Lower lobe of right lung (tissue), 2 donors: ENCODE results near the gene VEGFA. TPM values are rescaled to one million over a fixed set of nuclear protein-coding genes. Genes with fewer than 3 reads are reported as not detected.

Source experiments
- ATAC-seq, 2 donors: fragments of 200-7000 bp; cut with Tn5 transposase; one replicate each; pipeline ENCODE4 v1.9.1; 2020 to 2022; ENCODE audit warnings: mild to moderate bottlenecking in 2 of 2, moderate library complexity in 2 of 2
- DNase-seq: peaks from one replicate; pipeline ENCODE4 v3.0.0-alpha.2; 2020
- H3K27ac ChIP-seq: fragments of 200-600 bp; one replicate; pipeline ENCODE4 v1.8.0; 2022
- H3K27me3 ChIP-seq: fragments of 200-600 bp; one replicate; pipeline ENCODE4 v1.8.0; 2022; ENCODE audit warnings: low read depth
- H3K36me3 ChIP-seq: fragments of 200-600 bp; one replicate; pipeline ENCODE4 v1.8.0; 2022; ENCODE audit warnings: mild to moderate bottlenecking
- H3K4me1 ChIP-seq: fragments of 200-600 bp; one replicate; pipeline ENCODE4 v1.8.0; 2022
- H3K4me3 ChIP-seq: fragments of 200-600 bp; one replicate; pipeline ENCODE4 v1.8.0; 2022; ENCODE audit warnings: mild to moderate bottlenecking
- H3K9me3 ChIP-seq: fragments of 200-600 bp; one replicate; pipeline ENCODE4 v1.8.0; 2022
- intact Hi-C: fragments of 100-400 bp; cut with DNase I; formaldehyde crosslinking; loops from one replicate; pipeline ENCODE4 v1.11.0; 2022
- total RNA-seq: library from RNA; stranded (reverse); fragmentation: NEBNext Ultra II Directional; extraction: Animal tissue kit (Norgen Biotek cat#: 25700); gene quantifications from one replicate; pipeline ENCODE4 v1.2.1, GENCODE V29; 2021
- TF ChIP-seq, protein P1 (sequence below): fragments of 200-600 bp; IDR thresholded peaks from one replicate; pipeline ENCODE4 v1.8.0; 2022; ENCODE audit warnings: antibody characterized with exemption, mild to moderate bottlenecking
- donor health status: DM: no; HTN: yes; CAD: no; lungs with severe emphysema.

VEGFA gene
- total RNA-seq, 1 donor from 2014 or later: 196 TPM

DNA sequence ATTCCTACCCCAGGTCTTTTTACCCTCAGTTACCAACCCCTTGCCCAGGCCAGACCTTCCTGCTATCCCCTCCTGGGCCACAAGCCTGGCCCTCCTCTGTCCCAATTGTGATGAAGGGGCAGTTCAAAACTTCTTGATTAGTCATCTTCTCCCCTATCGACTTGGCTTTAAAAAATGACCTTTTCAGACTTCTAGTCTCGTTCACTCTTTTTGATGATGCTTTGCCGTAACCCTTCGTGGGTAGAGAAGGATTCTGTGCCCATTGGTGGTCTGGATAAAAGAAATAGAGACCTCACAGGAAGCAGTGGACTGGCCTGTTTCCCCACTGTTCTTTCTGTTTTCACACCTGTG is 5.5 kb downstream of the VEGFA start:
- Histone ChIP-seq H3K27ac (no peak overlapping the region), H3K4me3 (peak overlapping the region; percentile 91), H3K36me3 (peaks cover 41% of the 10 kb centered on the region), H3K27me3 (no peaks in the 10 kb centered on the region), H3K9me3 (no peaks in the 10 kb centered on the region), H3K4me1 (peaks cover 49% of the 10 kb centered on the region)
- intact Hi-C loops: loop anchor here (10.0 kb wide), 1 partner anchor 299 kb away; no protein-coding TSS in a partner anchor
- ATAC-seq (no peak), DNase-seq (no peak)
- TF ChIP-seq, protein P1, sequence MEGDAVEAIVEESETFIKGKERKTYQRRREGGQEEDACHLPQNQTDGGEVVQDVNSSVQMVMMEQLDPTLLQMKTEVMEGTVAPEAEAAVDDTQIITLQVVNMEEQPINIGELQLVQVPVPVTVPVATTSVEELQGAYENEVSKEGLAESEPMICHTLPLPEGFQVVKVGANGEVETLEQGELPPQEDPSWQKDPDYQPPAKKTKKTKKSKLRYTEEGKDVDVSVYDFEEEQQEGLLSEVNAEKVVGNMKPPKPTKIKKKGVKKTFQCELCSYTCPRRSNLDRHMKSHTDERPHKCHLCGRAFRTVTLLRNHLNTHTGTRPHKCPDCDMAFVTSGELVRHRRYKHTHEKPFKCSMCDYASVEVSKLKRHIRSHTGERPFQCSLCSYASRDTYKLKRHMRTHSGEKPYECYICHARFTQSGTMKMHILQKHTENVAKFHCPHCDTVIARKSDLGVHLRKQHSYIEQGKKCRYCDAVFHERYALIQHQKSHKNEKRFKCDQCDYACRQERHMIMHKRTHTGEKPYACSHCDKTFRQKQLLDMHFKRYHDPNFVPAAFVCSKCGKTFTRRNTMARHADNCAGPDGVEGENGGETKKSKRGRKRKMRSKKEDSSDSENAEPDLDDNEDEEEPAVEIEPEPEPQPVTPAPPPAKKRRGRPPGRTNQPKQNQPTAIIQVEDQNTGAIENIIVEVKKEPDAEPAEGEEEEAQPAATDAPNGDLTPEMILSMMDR: no peak

DNA sequence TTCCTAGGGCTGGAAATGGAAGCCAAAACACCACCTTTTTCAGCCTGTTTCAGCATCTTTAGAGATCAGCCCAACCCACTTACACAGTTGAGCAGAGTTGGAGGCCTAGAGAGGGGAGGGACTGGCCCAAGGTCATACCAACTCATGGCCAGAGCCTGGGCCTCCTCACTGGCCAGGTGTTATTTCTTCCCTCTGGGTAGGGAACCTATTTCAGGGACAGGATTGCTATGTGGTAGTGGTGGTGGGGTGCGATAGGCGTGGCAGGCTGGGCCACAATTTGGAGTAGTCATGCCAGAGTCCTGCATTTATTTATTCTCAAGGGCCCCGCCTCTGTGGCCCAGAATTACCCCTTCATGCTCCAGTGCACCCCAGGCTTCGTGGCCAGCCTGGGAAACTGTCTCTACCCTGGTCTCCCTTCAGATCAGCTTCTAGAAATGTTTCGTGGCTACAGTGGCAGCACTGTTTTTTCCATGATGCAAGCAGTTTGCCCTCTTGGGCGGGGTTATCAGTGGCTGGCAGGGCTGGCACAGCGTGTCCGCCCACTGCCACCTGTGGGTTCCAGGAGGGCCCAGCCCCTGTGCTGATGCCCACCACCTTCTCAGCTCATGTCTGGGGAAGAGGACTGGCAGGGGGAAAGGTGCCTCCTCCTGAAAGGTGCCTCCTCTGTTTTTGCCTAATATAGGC is 6.2 kb downstream of the VEGFA start:
- no peaks in the 10 kb centered on the region for H3K27me3 ChIP-seq
- ATAC-seq (no peak), DNase-seq (peak; percentile 32)
- no peak overlapping the region for H3K4me3 ChIP-seq
- H3K27ac ChIP-seq: no peak overlapping the region
- no peaks in the 10 kb centered on the region for H3K9me3 ChIP-seq
- TF ChIP-seq, protein P1: no peak
- H3K36me3 ChIP-seq: peaks cover 49% of the 10 kb centered on the region
- H3K4me1 ChIP-seq: peaks cover 49% of the 10 kb centered on the region
- intact Hi-C loops: loop anchor here (10.0 kb wide), 1 partner anchor 299 kb away; no protein-coding TSS in a partner anchor

DNA sequence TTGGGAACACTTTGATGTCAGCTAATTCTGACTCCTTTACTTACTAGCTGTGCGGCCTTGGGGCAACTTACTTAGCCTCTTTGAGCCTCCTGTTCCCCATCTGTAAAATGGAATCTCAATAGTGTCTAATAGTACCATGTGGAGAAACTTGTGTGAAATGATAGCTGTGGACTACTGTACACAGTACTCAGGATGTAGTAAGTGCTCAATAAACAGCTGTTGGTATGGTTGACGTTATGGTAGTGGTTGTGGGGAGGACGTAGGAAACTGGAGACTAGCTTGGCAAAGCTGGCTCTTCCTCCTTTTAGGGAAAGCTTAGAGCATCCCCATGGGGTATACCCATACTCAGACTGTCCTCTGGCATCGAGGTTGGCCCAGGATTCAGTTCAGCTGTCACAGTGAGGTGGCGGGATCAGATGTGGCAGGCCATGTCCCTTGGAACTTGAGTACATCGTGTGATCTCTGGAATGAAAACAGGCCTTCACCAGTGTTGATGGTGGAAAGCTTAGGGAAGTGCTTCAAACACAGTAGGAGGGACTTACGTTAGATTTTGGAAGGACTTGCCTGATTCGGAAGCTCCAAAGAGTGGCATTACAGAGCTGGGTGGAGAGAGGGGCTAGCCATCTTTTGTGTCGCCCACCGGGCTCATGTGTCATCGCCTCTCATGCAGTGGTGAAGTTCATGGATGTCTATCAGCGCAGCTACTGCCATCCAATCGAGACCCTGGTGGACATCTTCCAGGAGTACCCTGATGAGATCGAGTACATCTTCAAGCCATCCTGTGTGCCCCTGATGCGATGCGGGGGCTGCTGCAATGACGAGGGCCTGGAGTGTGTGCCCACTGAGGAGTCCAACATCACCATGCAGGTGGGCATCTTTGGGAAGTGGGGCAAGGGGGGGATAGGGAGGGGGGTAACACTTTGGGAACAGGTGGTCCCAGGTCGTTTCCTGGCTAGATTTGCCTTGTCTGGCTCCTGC is 7.1 kb downstream of the VEGFA start:
- TF ChIP-seq, protein P1: no peak
- Histone ChIP-seq H3K4me1 (peaks cover 47% of the 10 kb centered on the region), H3K27ac (no peak overlapping the region), H3K9me3 (no peaks in the 10 kb centered on the region), H3K36me3 (peaks cover 57% of the 10 kb centered on the region), H3K27me3 (no peaks in the 10 kb centered on the region), H3K4me3 (no peak overlapping the region)
- ATAC-seq (no peak), DNase-seq (no peak)
- intact Hi-C loops: loop anchor here (10.0 kb wide), 1 partner anchor 298 kb away; no protein-coding TSS in a partner anchor

DNA sequence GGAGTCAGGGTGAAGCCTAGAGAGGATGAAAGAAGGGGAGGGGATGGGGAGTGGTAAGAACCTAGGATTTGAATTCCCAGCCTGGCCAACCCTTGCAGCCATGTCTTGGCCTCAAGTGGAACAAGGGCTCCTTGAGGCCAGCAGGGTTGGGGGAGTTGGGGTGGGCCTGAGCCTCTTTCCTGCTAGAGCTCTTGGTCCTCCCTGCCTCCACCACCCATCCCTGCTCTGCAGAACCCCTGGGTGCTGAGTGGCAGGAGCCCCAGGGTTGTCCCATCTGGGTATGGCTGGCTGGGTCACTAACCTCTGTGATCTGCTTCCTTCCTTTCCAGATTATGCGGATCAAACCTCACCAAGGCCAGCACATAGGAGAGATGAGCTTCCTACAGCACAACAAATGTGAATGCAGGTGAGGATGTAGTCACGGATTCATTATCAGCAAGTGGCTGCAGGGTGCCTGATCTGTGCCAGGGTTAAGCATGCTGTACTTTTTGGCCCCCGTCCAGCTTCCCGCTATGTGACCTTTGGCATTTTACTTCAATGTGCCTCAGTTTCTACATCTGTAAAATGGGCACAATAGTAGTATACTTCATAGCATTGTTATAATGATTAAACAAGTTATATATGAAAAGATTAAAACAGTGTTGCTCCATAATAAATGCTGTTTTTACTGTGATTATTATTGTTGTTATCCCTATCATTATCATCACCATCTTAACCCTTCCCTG is 8.3 kb downstream of the VEGFA start:
- TF ChIP-seq, protein P1: no peak
- no peak for ATAC-seq

More for the DNA sequence above, 8.3 kb downstream of the VEGFA start:
- intact Hi-C loops: loop anchor here (10.0 kb wide), 1 partner anchor 297 kb away; no protein-coding TSS in a partner anchor
- Histone ChIP-seq H3K4me3 (no peak overlapping the region), H3K27me3 (no peaks in the 10 kb centered on the region), H3K9me3 (no peaks in the 10 kb centered on the region), H3K27ac (no peak overlapping the region), H3K36me3 (peaks cover 69% of the 10 kb centered on the region), H3K4me1 (peaks cover 35% of the 10 kb centered on the region)
- no peak for DNase-seq
